HL-60 (cell line): ENCODE results near the gene NCSTN.

ENCODE experiments used
- DNase-seq, 2 experiments: peaks; one replicate each; pipeline ENCODE4 v3.0.0-alpha.2; 2010 to 2020; ENCODE audit warnings: low read depth in 1 of 2, low spot score in 1 of 2
- H3K27ac ChIP-seq: fragments of 250-450 bp; sonication (Bioruptor Pico); replicated peaks from 2 replicates; pipeline ENCODE4 v1.5.1; 2020; ENCODE audit warnings: mild to moderate bottlenecking, moderate library complexity
- H3K27me3 ChIP-seq: fragments of 250-450 bp; sonication (Bioruptor Pico); 2 replicates; pipeline ENCODE4 v1.5.1; 2021; ENCODE audit warnings: mild to moderate bottlenecking, moderate library complexity; ENCODE audit not compliant: insufficient read depth, poor library complexity, severe bottlenecking
- H3K4me3 ChIP-seq: replicated peaks from 2 replicates; pipeline ENCODE4 v1.5.1; 2011; ENCODE audit warnings: mild to moderate bottlenecking, control low read depth, low read length; ENCODE audit not compliant: insufficient read depth
- CTCF ChIP-seq: IDR thresholded peaks from one replicate; pipeline ENCODE4 v1.5.1; 2011; ENCODE audit warnings: low read length, control low read depth, inconsistent platforms; ENCODE audit not compliant: insufficient read depth
- GABPA ChIP-seq: IDR thresholded peaks from 2 replicates; pipeline ENCODE4 v1.6.1; 2012; ENCODE audit warnings: low read depth
- POLR2AphosphoS5 ChIP-seq: IDR thresholded peaks from 2 replicates; pipeline ENCODE4 v1.6.1; 2012; ENCODE audit warnings: low read depth
- REST ChIP-seq: IDR thresholded peaks from 2 replicates; pipeline ENCODE4 v1.6.1; 2012; ENCODE audit warnings: low read depth; ENCODE audit not compliant: insufficient replicate concordance
- SPI1 ChIP-seq: IDR thresholded peaks from 2 replicates; pipeline ENCODE4 v1.6.1; 2012; ENCODE audit warnings: low read depth, mild to moderate bottlenecking, borderline replicate concordance

Gene NCSTN

GRCh38 chr1:160309571-160309970, 33.6 kb upstream of the NCSTN start:
- H3K27me3 ChIP-seq = no peaks in the 10 kb centered on the region
- no peak overlapping the region for H3K27ac ChIP-seq
- TF ChIP-seq POLR2AphosphoS5 (no peak), GABPA (no peak), SPI1 (no peak), REST (no peak), CTCF (no peak)
- DNase-seq = no peak
- H3K4me3 ChIP-seq = no peak overlapping the region

GRCh38 chr1:160315359-160315758, 27.8 kb upstream of the NCSTN start:
- TF ChIP-seq SPI1 = no peak
- TF ChIP-seq POLR2AphosphoS5 = no peak
- TF ChIP-seq REST = no peak
- TF ChIP-seq CTCF = no peak
- TF ChIP-seq GABPA = no peak
- H3K4me3 ChIP-seq = no peak overlapping the region
- no peak overlapping the region for H3K27ac ChIP-seq
- no peak for DNase-seq
- H3K27me3 ChIP-seq = no peaks in the 10 kb centered on the region

GRCh38 chr1:160322831-160323230, 20.4 kb upstream of the NCSTN start:
- H3K4me3 ChIP-seq = no peak overlapping the region
- no peak for TF ChIP-seq REST
- no peak for TF ChIP-seq POLR2AphosphoS5
- TF ChIP-seq SPI1 = no peak
- no peak for TF ChIP-seq GABPA
- no peak for TF ChIP-seq CTCF

More at GRCh38 chr1:160322831-160323230, 20.4 kb upstream of the NCSTN start:
- Histone ChIP-seq H3K27ac (no peak overlapping the region), H3K27me3 (no peaks in the 10 kb centered on the region)
- no peak for DNase-seq
